PC-9 (cell line): Measurements from ENCODE around the gene PRRG2. TPM values are rescaled to one million over a fixed set of nuclear protein-coding genes. Genes with fewer than 3 reads are reported as not detected.

ENCODE experiments used
- BruUV-seq: library from RNA; stranded (reverse); fragments of 400-500 nt; replicated peaks from 2 replicates; lab custom pipeline; 2021; lab: Mats Ljungman, UMichigan
- CTCF ChIA-PET: fragments of 300-600 bp; sonication (Branson Sonifier 250); formaldehyde crosslinking; loops from one replicate; lab custom pipeline; 2022; ENCODE audit warnings: antibody characterized with exemption; lab: Charles Lee
- POLR2A ChIA-PET: fragments of 300-600 bp; sonication (Branson Sonifier 250); formaldehyde crosslinking; loops from one replicate; lab custom pipeline; 2022; ENCODE audit warnings: antibody characterized with exemption; ENCODE audit not compliant: unreplicated experiment; lab: Charles Lee
- DNase-seq, 2 experiments: peaks; one replicate each; pipeline versions ENCODE4 v3.0.0 to v3.0.0-alpha.2; 2015 to 2022; ENCODE audit warnings: mixed read lengths in 1 of 2
- H2AFZ ChIP-seq: fragments of 200-600 bp; sonication (generic); 2 replicates; pipeline ENCODE4 v1.8.1; 2017; ENCODE audit warnings: antibody characterized with exemption
- H3F3A ChIP-seq: fragments of 200-600 bp; sonication (generic); 2 replicates; pipeline ENCODE4 v1.8.1; 2017; ENCODE audit warnings: antibody characterized with exemption, mild to moderate bottlenecking, low read depth; ENCODE audit not compliant: insufficient read depth
- H3K27ac ChIP-seq: fragments of 200-600 bp; sonication (generic); 2 replicates; pipeline ENCODE4 v1.6.1; 2016; ENCODE audit warnings: mixed run types
- H3K27me3 ChIP-seq: fragments of 200-600 bp; sonication (generic); 2 replicates; pipeline ENCODE4 v1.6.1; 2016; ENCODE audit warnings: low read depth, mixed run types; ENCODE audit not compliant: insufficient read depth
- H3K36me3 ChIP-seq: fragments of 200-600 bp; sonication (generic); 2 replicates; pipeline ENCODE4 v1.6.1; 2016; ENCODE audit warnings: low read depth, mixed run types
- H3K4me1 ChIP-seq: fragments of 200-600 bp; sonication (generic); replicated peaks from 2 replicates; pipeline ENCODE4 v1.6.1; 2016; ENCODE audit warnings: mixed run types; ENCODE audit not compliant: insufficient read depth
- H3K4me2 ChIP-seq: fragments of 200-600 bp; sonication (generic); 2 replicates; pipeline ENCODE4 v1.6.1; 2017; ENCODE audit warnings: mixed run types
- H3K4me3 ChIP-seq: fragments of 200-600 bp; sonication (generic); 2 replicates; pipeline ENCODE4 v1.6.1; 2016; ENCODE audit warnings: mixed run types
- H3K79me2 ChIP-seq: fragments of 200-600 bp; sonication (generic); 2 replicates; pipeline ENCODE4 v1.6.1; 2017; ENCODE audit warnings: low read depth, mixed run types
- H3K9me2 ChIP-seq: fragments of 200-600 bp; sonication (generic); 2 replicates; pipeline ENCODE4 v1.8.1; 2017; ENCODE audit warnings: mild to moderate bottlenecking; ENCODE audit not compliant: insufficient read depth
- H3K9me3 ChIP-seq: fragments of 200-600 bp; sonication (generic); 2 replicates; pipeline ENCODE4 v1.8.1; 2016; ENCODE audit warnings: low read depth; ENCODE audit not compliant: insufficient read depth
- H4K20me1 ChIP-seq: fragments of 200-600 bp; sonication (generic); 2 replicates; pipeline ENCODE4 v1.8.1; 2017; ENCODE audit not compliant: insufficient read depth
- EZH2 ChIP-seq: fragments of 200-600 bp; sonication (generic); IDR thresholded peaks from 2 replicates; pipeline ENCODE4 v1.8.0; 2017; ENCODE audit warnings: antibody characterized with exemption, low read depth
- intact Hi-C: fragments of 100-400 bp; cut with micrococcal nuclease; formaldehyde crosslinking; loops from one replicate; pipeline ENCODE4 v1.10.0; 2022; ENCODE audit not compliant: unreplicated experiment
- total RNA-seq: library from RNA; stranded (reverse); gene quantifications from 2 replicates; pipeline ENCODE4 v1.2.3, GENCODE V29; 2021
- TF ChIP-seq, protein P1 (sequence below): fragments of 200-600 bp; sonication (generic); conservative IDR thresholded peaks from 2 replicates; pipeline ENCODE4 v1.6.1; 2017; ENCODE audit warnings: mixed run types, antibody characterized with exemption, mild to moderate bottlenecking, moderate library complexity

PRRG2 gene
- total RNA-seq, 1 experiment from 2014 or later: 16.2 TPM

DNA sequence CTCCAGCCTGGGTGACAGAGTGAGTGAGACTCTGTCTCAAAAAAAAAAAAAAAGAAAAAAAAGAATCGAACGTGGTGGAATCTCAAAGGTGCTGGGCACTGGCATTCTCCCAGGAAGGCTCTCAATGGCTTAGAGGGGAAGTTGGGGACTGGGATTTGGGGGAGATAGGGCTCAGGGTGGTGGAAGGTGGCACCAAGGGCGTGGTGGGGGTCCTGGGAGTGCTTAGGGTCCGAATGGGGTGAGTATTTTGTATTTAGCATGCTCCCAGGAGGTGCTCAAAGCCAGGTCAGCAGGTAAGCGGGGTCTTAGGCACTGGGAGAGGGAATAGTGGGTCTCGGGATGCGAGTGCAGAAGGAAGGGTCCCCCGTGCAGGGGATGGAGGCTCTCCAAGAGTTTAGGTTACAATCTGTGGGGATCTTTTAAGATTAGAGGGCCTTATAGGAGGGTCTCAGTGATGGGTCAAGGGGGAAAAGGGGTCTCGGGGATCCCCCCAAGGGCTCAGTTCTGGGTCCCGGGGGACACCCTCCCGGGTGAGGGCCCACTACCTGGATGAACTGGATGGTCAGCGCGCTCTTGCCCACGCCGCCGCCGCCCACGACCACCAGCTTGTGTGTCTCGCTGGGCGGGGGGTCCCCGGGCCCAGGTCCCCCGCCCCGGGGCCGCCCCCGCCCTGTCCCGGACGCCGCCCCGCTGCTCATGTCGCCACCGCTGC, 58.4 kb downstream of the PRRG2 start:
- BruUV-seq: no TSS peak

DNA sequence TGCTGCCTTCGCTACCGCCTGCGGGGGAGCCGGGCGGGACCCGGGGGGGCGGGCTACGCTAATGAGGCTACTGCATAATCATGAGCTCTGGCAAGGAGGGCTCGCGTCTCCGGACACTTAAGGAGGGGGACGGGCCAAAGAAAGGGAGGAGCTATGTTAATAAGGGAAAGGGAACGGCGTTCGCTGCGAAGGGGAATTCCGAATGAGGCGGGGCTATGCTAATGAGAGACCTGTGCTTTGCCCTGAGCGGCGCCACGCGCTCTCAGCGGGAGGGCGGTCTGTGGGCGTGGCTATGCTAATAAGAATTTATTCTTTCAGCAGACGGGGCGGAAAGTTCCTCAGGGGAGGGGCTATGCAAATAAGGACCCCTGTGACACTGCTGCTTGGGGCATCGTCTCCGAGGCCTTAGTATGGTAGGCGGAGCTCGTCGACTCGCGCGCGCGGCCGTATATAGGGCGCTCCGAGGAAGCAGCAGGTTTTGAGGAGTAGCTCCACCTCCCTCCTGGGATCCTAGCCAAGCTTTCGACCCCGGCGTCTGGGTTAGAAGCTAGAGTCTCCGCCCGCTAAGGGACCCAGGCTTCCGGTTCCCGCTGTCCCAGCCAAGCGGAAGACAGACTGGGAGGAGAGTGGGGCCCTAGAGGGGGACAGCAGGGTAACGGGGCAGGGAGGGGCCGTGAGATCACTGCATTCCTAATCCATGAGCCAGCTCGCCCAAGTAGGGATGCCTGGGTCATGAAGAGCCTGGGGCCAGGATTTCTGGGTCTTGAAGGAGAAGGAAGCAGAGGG, 59.2 kb downstream of the PRRG2 start, which contains the start of gene RRAS:
Gene RRAS, minus strand, starts transcription at position 31 of the 786 bp plus-strand sequence. CDS start 45 bp downstream, outside the sequence.
- TF ChIP-seq, protein P1, sequence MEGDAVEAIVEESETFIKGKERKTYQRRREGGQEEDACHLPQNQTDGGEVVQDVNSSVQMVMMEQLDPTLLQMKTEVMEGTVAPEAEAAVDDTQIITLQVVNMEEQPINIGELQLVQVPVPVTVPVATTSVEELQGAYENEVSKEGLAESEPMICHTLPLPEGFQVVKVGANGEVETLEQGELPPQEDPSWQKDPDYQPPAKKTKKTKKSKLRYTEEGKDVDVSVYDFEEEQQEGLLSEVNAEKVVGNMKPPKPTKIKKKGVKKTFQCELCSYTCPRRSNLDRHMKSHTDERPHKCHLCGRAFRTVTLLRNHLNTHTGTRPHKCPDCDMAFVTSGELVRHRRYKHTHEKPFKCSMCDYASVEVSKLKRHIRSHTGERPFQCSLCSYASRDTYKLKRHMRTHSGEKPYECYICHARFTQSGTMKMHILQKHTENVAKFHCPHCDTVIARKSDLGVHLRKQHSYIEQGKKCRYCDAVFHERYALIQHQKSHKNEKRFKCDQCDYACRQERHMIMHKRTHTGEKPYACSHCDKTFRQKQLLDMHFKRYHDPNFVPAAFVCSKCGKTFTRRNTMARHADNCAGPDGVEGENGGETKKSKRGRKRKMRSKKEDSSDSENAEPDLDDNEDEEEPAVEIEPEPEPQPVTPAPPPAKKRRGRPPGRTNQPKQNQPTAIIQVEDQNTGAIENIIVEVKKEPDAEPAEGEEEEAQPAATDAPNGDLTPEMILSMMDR: no peak
- no peak for TF ChIP-seq EZH2
- peak; percentile 99 for DNase-seq
- POLR2A ChIA-PET: interaction anchor here (0.5 to 2.4 kb wide), 30 partner anchors 8 to 1455 kb away, joined by 3 to 70 read pairs (median 6); partner anchors contain the start of genes AKT1S1, ALDH16A1, AP2A1 and FUZ
- H3K4me2 ChIP-seq: peak within 1 kb of the TSS; percentile 98
- intact Hi-C loops: loop anchor here (1.0 to 10.0 kb wide), 9 partner anchors 28 to 768 kb away; partner anchors contain the start of genes AKT1S1, ALDH16A1, GYS1 and NOSIP
- H3K27ac ChIP-seq: peak within 1 kb of the TSS; percentile 100
- peaks cover 38% of the 10 kb centered on the region for H3K79me2 ChIP-seq
- peaks cover 8% of the 10 kb centered on the region for H3K36me3 ChIP-seq
- no peaks in the 10 kb centered on the region for H3K9me3 ChIP-seq
- BruUV-seq: no TSS peak
- peaks cover 37% of the 10 kb centered on the region for H3K4me1 ChIP-seq
- H3K9me2 ChIP-seq: no peaks in the 10 kb centered on the region
- H3F3A ChIP-seq: peaks cover 14% of the 10 kb centered on the region
- peak within 1 kb of the TSS; percentile 52; the same call in 1 of the 2 replicates for H2AFZ ChIP-seq
- H3K27me3 ChIP-seq: no peaks in the 10 kb centered on the region
- peaks cover 18% of the 10 kb centered on the region; the same call in 1 of the 2 replicates for H4K20me1 ChIP-seq
- H3K4me3 ChIP-seq: peak within 1 kb of the TSS; percentile 80
- CTCF ChIA-PET: interaction anchor here (0.5 to 1.5 kb wide), 9 partner anchors 24 to 1368 kb away, joined by 3 to 13 read pairs (median 4); partner anchors contain the start of genes AP2A1 and PRRG2

More for the DNA sequence above, 58.4 kb downstream of the PRRG2 start:
- peak overlapping the region; percentile 17; the same call in 1 of the 2 replicates for H3K27ac ChIP-seq
- H3K4me3 ChIP-seq: peak overlapping the region; percentile 56
- H4K20me1 ChIP-seq: peaks cover 13% of the 10 kb centered on the region; the same call in 1 of the 2 replicates
- intact Hi-C loops: loop anchor here (1.0 to 10.0 kb wide), 9 partner anchors 27 to 767 kb away; partner anchors contain the start of genes AKT1S1, ALDH16A1, GYS1 and NOSIP
- H2AFZ ChIP-seq: peak overlapping the region; percentile 52; the same call in 1 of the 2 replicates
- ChIA-PET POLR2A (interaction anchor here (0.5 to 1.8 kb wide), 15 partner anchors 9 to 1455 kb away, joined by 3 to 70 read pairs (median 7); partner anchors contain the start of genes AKT1S1, AP2A1, FUZ and IRF3), CTCF (interaction anchor here (0.6 to 1.5 kb wide), 4 partner anchors 37 to 180 kb away, joined by 4 to 6 read pairs (median 4); partner anchors contain the start of gene PRRG2)
- peak overlapping the region; percentile 93 for H3K4me2 ChIP-seq
- H3K9me3 ChIP-seq: no peaks in the 10 kb centered on the region
- TF ChIP-seq, protein P1: no peak
- TF ChIP-seq EZH2: no peak
- peaks cover 37% of the 10 kb centered on the region for H3K4me1 ChIP-seq
- H3K9me2 ChIP-seq: no peaks in the 10 kb centered on the region
- no peaks in the 10 kb centered on the region for H3K27me3 ChIP-seq
- peaks cover 30% of the 10 kb centered on the region for H3K79me2 ChIP-seq
- peaks cover 16% of the 10 kb centered on the region for H3F3A ChIP-seq
- peaks cover 5% of the 10 kb centered on the region; the same call in 1 of the 2 replicates for H3K36me3 ChIP-seq
- DNase-seq: no peak

Other genes with a start within 250 kb of the PRRG2 start
- not detected in 2 replicates for gene CD37, start 245.9 kb upstream of the PRRG2 start, total RNA-seq
- 55.5 and 55.6 TPM in 2 replicates for gene TEAD2, start 218.9 kb upstream of the PRRG2 start, total RNA-seq
- 0.85 TPM in 1 of 2 replicates, not detected in the other for gene DKKL1, start 217.4 kb upstream of the PRRG2 start, total RNA-seq
- 0.39 TPM in 1 of 2 replicates, not detected in the other for gene KASH5, start 193.1 kb upstream of the PRRG2 start, total RNA-seq
- not detected in 2 replicates for gene PTH2, start 157.9 kb upstream of the PRRG2 start, total RNA-seq
- gene GFY, start 155.9 kb upstream of the PRRG2 start, total RNA-seq: not detected in 2 replicates
- gene SLC17A7, start 139.8 kb upstream of the PRRG2 start, total RNA-seq: 0.68 and 0.70 TPM in 2 replicates
- 156 and 184 TPM in 2 replicates for gene PIH1D1, start 129.5 kb upstream of the PRRG2 start, total RNA-seq
- gene ALDH16A1, start 128.1 kb upstream of the PRRG2 start, total RNA-seq: 40.9 and 66.8 TPM in 2 replicates
- gene FLT3LG, start 107.1 kb upstream of the PRRG2 start, total RNA-seq: 5.1 and 5.3 TPM in 2 replicates
- gene RPL13A, start 93.7 kb upstream of the PRRG2 start, total RNA-seq: 2,360 and 3,865 TPM in 2 replicates
- gene RPS11, start 84.9 kb upstream of the PRRG2 start, total RNA-seq: 1,702 and 2,282 TPM in 2 replicates
- 4.8 and 6.7 TPM in 2 replicates for gene FCGRT, start 68.7 kb upstream of the PRRG2 start, total RNA-seq
- 0.75 and 0.96 TPM in 2 replicates for gene RCN3, start 53.3 kb upstream of the PRRG2 start, total RNA-seq
- 63.6 and 71.3 TPM in 2 replicates for gene NOSIP, start 760 bp upstream of the PRRG2 start, total RNA-seq
- 40.4 and 41.3 TPM in 2 replicates for gene PRR12, start 9.9 kb downstream of the PRRG2 start, total RNA-seq
- 36.6 and 40.6 TPM in 2 replicates for gene RRAS, start 58.8 kb downstream of the PRRG2 start, total RNA-seq
- gene SCAF1, start 60.9 kb downstream of the PRRG2 start, total RNA-seq: 86.9 and 91.3 TPM in 2 replicates
- 181 and 220 TPM in 2 replicates for gene IRF3, start 84.5 kb downstream of the PRRG2 start, total RNA-seq
- gene BCL2L12, start 84.6 kb downstream of the PRRG2 start, total RNA-seq: 80.3 and 84.8 TPM in 2 replicates
- gene PRMT1, start 96.0 kb downstream of the PRRG2 start, total RNA-seq: 228 and 261 TPM in 2 replicates
- 9.5 and 14.2 TPM in 2 replicates for gene ADM5, start 108.3 kb downstream of the PRRG2 start, total RNA-seq
- 1.7 and 2.1 TPM in 2 replicates for gene CPT1C, start 109.8 kb downstream of the PRRG2 start, total RNA-seq
- gene TSKS, start 182.0 kb downstream of the PRRG2 start, total RNA-seq: not detected in 2 replicates
- gene AP2A1, start 185.7 kb downstream of the PRRG2 start, total RNA-seq: 91.8 and 95.1 TPM in 2 replicates
- gene FUZ, start 232.0 kb downstream of the PRRG2 start, total RNA-seq: 50.0 and 60.4 TPM in 2 replicates
- 92.2 and 99.6 TPM in 2 replicates for gene MED25, start 237.0 kb downstream of the PRRG2 start, total RNA-seq